NCI-H187 (cell line): ENCODE data around the gene STIM1.
"Not testable (repeated sequence)": the region's sequence is repeated elsewhere in the genome, so short reads cannot be mapped to it uniquely, and the experiment has no call there.

Source experiments
- DNase-seq, 2 experiments: peaks; one replicate each; lab custom pipeline; 2025; lab: John Stamatoyannopoulos, UW

Gene STIM1

GRCh38 chr11:3983101-3983500 is 127.6 kb downstream of the STIM1 start:
- no peak for DNase-seq

GRCh38 chr11:3984896-3985295 is 129.4 kb downstream of the STIM1 start:
- DNase-seq: no peak

GRCh38 chr11:3985631-3986030 is 130.2 kb downstream of the STIM1 start:
- DNase-seq: no peak

DNA sequence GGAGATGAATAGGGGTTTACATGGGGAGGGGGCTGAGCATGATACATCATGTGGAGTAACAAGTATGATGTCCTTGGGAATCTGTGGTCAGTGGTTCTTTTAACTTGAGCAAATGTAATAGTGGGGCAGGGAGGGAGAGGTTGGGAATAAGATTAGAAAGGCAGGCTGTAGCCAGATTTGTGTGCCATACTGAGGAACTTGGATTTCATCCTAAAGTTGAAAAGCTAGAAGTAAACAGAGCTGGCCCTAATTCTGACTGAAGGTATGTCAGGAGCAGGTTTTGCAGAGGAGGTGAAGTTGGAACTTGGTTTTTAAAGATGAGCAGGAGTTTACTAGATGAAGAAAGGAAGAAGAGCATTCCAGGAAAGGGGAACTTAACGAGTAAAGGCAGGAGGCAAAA is 130.8 kb downstream of the STIM1 start:
- no peak for DNase-seq

GRCh38 chr11:3989276-3989920 is 133.9 kb downstream of the STIM1 start:
- no peak for DNase-seq

GRCh38 chr11:3989921-3990290 is 134.4 kb downstream of the STIM1 start:
- DNase-seq: no peak

DNA sequence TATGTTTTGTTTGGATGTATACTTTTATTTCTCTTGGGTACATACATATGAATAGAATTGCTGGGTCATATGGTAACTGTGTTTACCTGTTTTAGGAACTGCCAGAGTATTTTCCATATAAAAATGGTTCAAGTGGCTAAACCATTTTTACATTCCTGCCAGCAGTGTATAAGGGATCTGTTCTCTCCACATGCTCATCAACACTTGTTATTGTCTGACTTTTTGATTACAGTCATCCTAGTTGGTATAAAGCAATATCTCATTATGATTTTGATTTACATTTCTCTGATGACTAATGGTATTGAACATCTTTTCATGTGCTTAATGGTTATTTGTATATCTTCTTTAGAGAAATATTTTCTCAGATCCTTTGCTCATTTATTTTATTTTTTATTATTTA is 134.9 kb downstream of the STIM1 start:
- DNase-seq: no peak

DNA sequence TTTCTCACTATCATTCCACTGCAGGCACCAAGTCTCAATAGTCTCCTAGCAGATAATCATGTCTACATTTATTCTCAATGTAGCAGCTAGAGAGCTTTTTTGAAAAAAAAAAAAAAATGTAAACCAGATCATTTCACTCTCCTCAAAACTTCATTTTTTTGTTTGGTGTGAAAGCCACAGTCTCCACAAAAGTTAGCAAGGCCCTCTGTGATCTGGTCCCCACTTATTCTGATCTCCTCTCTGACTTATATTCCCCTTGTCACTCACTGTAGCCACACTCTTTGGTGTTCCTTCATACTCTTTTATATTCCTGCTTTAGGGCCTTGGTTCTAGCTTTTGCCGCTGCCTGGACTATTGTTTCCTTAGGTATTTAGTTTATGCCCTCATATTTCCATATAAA is 137.5 kb downstream of the STIM1 start:
- no peak for DNase-seq

DNA sequence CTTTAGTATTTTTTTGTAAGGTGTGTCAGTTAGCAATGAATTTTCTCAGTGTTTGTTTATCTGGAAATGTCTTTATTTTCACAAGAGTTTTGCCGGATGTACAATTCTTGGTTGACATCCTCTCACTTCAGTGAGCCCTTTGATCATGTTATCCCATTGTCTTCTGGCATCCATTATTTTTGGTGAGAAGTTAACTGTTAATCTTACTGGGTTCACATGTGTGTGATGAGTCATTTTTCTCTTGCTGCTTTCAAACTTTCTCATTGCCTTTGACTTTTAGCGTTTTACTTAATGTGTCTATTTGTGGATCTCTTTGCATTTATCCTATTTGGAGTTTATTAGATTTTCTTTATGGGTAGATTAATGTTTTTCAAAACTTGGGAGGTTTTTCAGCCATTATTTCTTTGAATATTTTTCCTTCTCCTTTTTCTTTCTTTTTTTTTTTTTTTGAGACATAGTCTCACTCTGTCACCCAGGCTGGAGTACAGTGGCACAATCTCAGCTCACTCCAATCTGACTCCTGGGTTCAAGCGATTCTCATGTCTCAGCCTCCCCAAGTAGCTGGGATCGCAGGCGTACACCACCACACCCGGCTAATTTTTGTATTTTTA is 138.7 kb downstream of the STIM1 start:
- DNase-seq: no peak

DNA sequence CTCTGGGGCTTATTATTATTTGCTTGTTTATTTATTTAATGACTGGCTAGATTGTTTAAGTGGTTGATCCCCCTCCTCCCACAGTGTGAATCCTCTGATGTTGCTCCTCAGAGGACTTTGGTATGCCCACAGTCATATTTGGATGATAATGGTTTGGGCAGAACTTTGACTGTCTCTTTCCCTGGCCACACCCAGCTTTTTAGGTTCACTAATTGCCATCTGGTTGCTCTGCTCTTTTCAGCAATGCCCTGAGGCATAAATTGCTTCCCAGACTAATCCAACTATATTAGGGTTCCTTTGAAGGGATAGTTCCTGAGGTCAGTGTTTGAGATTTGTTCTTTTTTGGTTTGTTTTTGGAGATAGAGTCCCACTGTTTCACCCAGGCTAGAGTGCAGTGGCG is 139.8 kb downstream of the STIM1 start:
- no peak for DNase-seq

DNA sequence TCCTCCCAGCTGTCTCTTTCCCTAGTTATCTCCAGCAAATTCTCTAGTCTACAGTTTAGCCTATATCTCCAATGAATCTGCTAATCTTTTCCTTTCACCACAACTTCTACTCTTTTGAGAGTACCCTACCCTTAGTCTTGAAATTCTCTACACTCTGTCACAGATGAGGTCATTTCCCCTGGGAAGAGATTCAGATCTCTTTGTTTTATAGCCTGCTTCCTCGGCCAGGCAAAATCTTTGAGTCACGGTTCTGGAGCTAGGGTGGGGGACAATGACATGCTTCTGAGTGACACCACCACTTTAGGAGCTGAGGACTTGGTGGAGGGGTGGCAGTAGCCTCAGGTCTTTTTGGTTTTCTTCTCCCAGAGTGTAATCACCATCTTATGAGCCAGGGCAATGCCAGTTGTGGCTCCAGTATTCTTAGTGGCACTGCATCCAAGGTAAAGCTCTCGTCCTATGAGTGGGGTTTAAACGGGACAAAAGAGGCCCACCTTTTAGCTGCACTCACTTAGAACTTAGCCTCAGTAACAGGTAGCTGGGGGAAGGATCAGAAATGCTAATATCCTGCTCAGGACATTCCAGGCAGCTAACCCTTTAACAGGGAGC is 140.6 kb downstream of the STIM1 start:
- DNase-seq: no peak

- DNase-seq: no peak
These were observed 141.2 kb downstream of the STIM1 start for GRCh38 chr11:3996651-3997050.

DNA sequence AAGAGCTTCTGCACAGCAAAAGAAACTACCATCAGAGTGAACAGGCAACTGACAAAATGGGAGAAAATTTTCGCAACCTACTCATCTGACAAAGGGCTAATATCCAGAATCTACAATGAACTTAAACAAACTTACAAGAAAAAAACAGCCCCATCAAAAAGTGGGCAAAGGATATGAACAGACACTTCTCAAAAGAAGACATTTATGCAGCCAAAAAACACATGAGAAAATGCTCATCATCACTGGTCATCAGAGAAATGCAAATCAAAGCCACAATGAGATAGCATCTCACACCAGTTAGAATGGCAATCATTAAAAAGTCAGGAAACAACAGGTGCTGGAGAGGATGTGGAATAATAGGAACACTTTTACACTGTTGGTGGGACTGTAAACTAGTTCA is 149.3 kb downstream of the STIM1 start:
- DNase-seq: not testable (repeated sequence)

DNA sequence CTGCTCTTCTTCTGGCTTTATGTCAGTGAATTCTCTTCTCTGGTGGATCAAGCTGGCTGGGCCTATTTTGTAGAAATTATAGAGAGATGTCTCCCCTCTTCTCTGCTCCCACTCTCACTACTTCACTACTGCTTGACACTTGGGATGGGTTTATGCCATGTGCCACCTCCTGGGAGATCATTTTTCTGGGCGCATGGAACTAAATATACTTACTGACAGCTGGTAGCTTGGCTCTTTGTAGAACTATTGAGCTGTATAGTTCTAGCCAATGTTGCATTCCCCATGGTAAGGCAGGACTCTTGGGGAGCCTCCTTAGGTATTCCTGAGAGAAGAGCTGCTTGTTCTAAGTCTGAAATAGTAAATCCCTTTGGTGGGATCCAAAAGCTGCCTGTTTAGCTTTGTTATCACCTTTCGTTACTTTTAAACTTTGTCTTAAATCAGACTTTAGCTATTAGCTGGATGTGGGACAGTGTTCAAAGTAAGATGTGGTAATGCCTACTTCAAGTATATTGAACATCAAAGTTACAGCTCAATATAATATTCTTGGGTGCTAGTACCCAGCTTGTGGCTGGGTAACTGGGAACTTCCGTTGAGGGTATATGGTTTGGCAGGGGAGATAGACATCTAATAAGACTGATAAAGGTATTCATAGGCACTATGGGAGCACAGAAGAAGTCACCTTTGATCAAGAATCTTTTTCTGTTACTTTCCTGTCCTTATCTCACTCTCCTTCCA is 151.6 kb downstream of the STIM1 start:
- no peak for DNase-seq

DNA sequence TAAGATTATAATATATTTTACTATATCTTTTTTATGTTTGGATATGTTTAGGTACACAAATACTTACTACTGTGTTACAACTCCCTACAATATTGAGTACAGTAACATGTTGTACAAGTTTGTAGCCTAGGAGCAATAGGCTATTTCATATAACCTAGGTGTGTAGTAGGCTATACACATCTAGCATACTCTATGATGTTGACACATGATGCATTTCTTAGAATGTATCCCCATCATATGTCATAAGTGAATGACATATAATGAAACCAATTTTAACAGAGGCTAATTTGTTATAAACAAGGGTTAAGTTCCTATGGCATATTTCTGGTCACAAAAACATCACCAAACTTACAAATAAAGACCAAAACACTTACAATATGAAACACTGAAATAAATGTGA is 152.7 kb downstream of the STIM1 start:
- no peak for DNase-seq

GRCh38 chr11:4016602-4017001 is 161.1 kb downstream of the STIM1 start:
- not testable (repeated sequence) for DNase-seq

- DNase-seq: no peak
These were observed 161.7 kb downstream of the STIM1 start for GRCh38 chr11:4017129-4017528.

DNA sequence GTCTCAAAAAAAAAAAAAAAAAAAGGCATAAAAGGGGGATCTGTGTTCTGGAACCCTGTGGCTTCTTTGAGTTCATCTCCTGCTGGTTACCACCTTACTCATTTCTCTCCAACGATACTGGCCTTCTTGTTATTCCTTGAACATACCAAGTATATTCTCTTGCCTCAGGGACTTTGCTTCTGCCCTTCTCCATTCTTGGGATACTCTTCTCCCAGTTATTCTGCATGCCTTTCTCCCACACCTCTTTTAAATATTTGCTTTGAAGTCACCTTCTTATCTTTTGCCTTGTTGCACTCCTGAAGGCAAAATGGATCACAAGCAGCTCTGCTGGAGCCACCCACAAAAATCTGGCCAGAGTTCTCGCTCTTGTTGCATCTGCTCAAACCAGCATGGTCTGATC is 163.2 kb downstream of the STIM1 start:
- no peak for DNase-seq

DNA sequence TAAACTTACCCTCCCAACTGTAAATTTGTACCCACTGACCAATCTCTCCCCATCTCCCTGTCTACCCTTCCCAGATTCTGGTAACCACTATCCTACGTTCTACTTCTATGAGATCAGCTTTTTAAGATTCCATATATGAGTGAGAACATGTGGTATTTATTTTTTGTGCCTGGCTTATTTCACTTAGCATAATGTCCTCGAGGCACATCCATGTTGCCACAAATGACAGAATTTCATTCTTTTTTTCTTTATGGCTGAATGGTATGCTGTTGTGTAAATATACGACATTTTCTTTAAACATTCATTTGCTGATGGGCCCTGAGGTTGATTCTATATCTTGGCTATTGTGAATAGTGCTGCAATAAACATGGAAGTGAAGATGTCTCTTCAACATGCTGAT is 164.4 kb downstream of the STIM1 start:
- no peak for DNase-seq

GRCh38 chr11:4022669-4023068 is 167.2 kb downstream of the STIM1 start:
- no peak for DNase-seq

DNA sequence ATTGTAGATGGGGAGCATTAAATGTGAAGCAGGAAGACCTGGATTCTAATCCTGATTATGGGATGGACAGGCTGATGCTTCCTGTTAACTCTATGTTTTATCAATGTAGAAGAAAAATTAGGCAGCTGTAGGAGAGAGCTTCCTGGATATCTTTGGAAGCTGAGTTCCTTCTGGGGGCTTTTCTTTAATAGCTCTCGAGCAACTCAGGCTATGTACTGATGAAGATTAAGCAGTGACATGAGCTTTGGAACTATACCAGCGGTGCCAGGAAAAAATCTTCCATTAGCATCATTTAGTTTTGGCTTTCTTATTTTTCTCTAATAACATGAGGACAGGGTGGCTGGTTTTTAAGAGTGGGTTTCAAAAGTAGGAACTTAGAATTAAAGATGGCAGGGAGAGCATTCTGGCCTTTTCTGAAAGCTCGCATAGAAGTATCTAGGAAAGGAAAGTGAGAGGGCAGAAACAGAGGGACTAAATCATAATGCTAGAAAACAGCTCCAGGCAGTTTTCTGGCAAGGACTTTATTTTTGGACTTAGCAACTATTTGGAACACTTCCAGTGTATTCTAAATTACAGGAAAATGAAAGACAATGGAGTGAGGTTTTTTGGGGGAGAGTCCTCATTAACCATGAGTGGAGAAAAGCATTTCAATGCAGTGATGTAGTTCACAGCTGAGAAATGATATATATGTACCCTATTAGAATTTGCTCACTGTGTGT is 169.9 kb downstream of the STIM1 start:
- no peak for DNase-seq

- DNase-seq: no peak
These were observed 170.5 kb downstream of the STIM1 start for GRCh38 chr11:4025967-4026324.

DNA sequence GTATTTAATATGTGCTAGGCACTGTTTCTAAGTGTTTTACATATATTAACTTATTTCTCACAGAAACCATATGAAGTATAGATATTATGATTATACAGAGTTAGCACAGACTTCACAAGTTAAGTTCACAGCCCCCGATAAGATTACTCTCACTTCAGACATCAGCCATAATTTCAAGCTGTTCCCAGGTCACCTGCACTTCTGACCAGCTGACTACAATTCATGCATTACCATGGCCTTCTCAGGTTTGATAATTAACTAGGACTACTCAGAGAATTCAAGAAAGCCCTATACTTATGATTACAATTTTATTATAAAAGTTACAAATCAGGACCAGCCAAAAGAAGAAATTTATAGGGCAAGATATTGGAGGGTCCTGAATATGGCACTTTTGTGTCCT is 170.9 kb downstream of the STIM1 start:
- no peak for DNase-seq
